WTC11 (cell line): ENCODE measurements around the gene HMCN1. TPM values are rescaled to one million over a fixed set of nuclear protein-coding genes. Genes with fewer than 3 reads are reported as not detected.

ENCODE experiments used
- ATAC-seq: fragments of 200-7000 bp; cut with Tn5 transposase; 2 replicates; pipeline ENCODE4 v1.10.0; 2021; ENCODE audit warnings: mild to moderate bottlenecking, moderate library complexity
- CTCF ChIA-PET: fragments of 300-600 bp; sonication (Branson Sonifier 250); formaldehyde crosslinking; loops from one replicate; lab custom pipeline; 2021; ENCODE audit warnings: antibody characterized with exemption; lab: Charles Lee
- POLR2A ChIA-PET: fragments of 350-600 bp; sonication (Branson Sonifier 250); formaldehyde crosslinking; loops from one replicate; lab custom pipeline; 2021; ENCODE audit warnings: antibody characterized with exemption; lab: Charles Lee
- DNase-seq: peaks from one replicate; pipeline ENCODE4 v3.0.0; 2021; ENCODE audit warnings: low spot score
- H3K27ac Mint-ChIP-seq: 2 replicates; pipeline ENCODE4 v1.8.0; 2021; ENCODE audit warnings: mixed read lengths
- H3K27me3 Mint-ChIP-seq: 2 replicates; pipeline ENCODE4 v1.8.0; 2021; ENCODE audit warnings: low read depth, mild to moderate bottlenecking, moderate library complexity, mixed read lengths
- H3K36me3 Mint-ChIP-seq: 2 replicates; pipeline ENCODE4 v1.8.0; 2021; ENCODE audit warnings: mixed read lengths
- H3K4me1 Mint-ChIP-seq: 2 replicates; pipeline ENCODE4 v1.8.0; 2022; ENCODE audit warnings: mixed read lengths
- H3K4me3 Mint-ChIP-seq: 2 replicates; pipeline ENCODE4 v1.8.0; 2021; ENCODE audit warnings: mild to moderate bottlenecking, moderate library complexity, mixed read lengths
- H3K9me3 Mint-ChIP-seq: 2 replicates; pipeline ENCODE4 v1.8.0; 2021; ENCODE audit warnings: mixed read lengths
- ATF1 ChIP-seq: sonication (generic); formaldehyde crosslinking; IDR thresholded peaks from 2 replicates; pipeline ENCODE4 v1.8.1; 2023; ENCODE audit warnings: mild to moderate bottlenecking, moderate library complexity, missing genetic modification reagents
- E2F5 ChIP-seq: sonication (generic); formaldehyde crosslinking; IDR thresholded peaks from 2 replicates; pipeline ENCODE4 v1.8.1; 2022; ENCODE audit warnings: mild to moderate bottlenecking, moderate library complexity, missing genetic modification reagents
- ERG ChIP-seq: fragments of 250-450 bp; sonication (Bioruptor Pico); IDR thresholded peaks from 2 replicates; pipeline ENCODE4 v1.8.0; 2021; ENCODE audit warnings: mild to moderate bottlenecking
- ESRRA ChIP-seq: sonication (generic); formaldehyde crosslinking; IDR thresholded peaks from 2 replicates; pipeline ENCODE4 v1.8.1; 2022; ENCODE audit warnings: mild to moderate bottlenecking, missing genetic modification reagents, borderline replicate concordance
- FOXP4 ChIP-seq: sonication (generic); formaldehyde crosslinking; IDR thresholded peaks from 2 replicates; pipeline ENCODE4 v1.8.0; 2022; ENCODE audit warnings: mild to moderate bottlenecking, missing genetic modification reagents
- HMGA2 ChIP-seq: fragments of 250-450 bp; sonication (Bioruptor Pico); IDR thresholded peaks from 2 replicates; pipeline ENCODE4 v1.4.0; 2021; ENCODE audit warnings: mild to moderate bottlenecking, moderate library complexity
- JAZF1 ChIP-seq: fragments of 250-450 bp; sonication (Bioruptor Pico); IDR thresholded peaks from 2 replicates; pipeline ENCODE4 v1.9.0; 2021; ENCODE audit warnings: moderate library complexity, mild to moderate bottlenecking, inconsistent platforms
- SMAD4 ChIP-seq: sonication (generic); formaldehyde crosslinking; IDR thresholded peaks from 2 replicates; pipeline ENCODE4 v1.8.0; 2022; ENCODE audit warnings: mild to moderate bottlenecking, missing genetic modification reagents
- SOX15 ChIP-seq: fragments of 250-450 bp; sonication (Bioruptor Pico); IDR thresholded peaks from 2 replicates; pipeline ENCODE4 v1.9.0; 2021; ENCODE audit warnings: mild to moderate bottlenecking
- TEAD1 ChIP-seq: sonication (generic); formaldehyde crosslinking; IDR thresholded peaks from 2 replicates; pipeline ENCODE4 v1.8.0; 2022; ENCODE audit warnings: mild to moderate bottlenecking, missing genetic modification reagents
- TP53 ChIP-seq: sonication (generic); formaldehyde crosslinking; IDR thresholded peaks from 2 replicates; pipeline ENCODE4 v1.8.1; 2023; ENCODE audit warnings: mild to moderate bottlenecking, missing genetic modification reagents
- ZBTB43 ChIP-seq: sonication (generic); formaldehyde crosslinking; IDR thresholded peaks from 2 replicates; pipeline ENCODE4 v1.8.1; 2023; ENCODE audit warnings: mild to moderate bottlenecking, missing genetic modification reagents
- ZNF138 ChIP-seq: sonication (generic); formaldehyde crosslinking; conservative IDR thresholded peaks from 2 replicates; pipeline ENCODE4 v1.8.1; 2022; ENCODE audit warnings: mild to moderate bottlenecking, moderate library complexity, missing genetic modification reagents
- total RNA-seq: library from RNA; stranded (reverse); gene quantifications from 3 replicates; pipeline ENCODE4 v1.2.3, GENCODE V29; 2021
- TF ChIP-seq, protein P1 (sequence below): sonication (generic); formaldehyde crosslinking; IDR thresholded peaks from 2 replicates; pipeline ENCODE4 v1.8.0; 2023; ENCODE audit warnings: missing genetic modification reagents, mild to moderate bottlenecking, borderline replicate concordance
- TF ChIP-seq, protein P2 (sequence below): fragments of 250-450 bp; sonication (Bioruptor Pico); conservative IDR thresholded peaks from 2 replicates; pipeline ENCODE4 v1.9.0; 2021; ENCODE audit warnings: mild to moderate bottlenecking
- TF ChIP-seq, protein P3 (sequence below): sonication (generic); formaldehyde crosslinking; IDR thresholded peaks from 2 replicates; pipeline ENCODE4 v1.8.1; 2023; ENCODE audit warnings: mild to moderate bottlenecking, moderate library complexity, missing genetic modification reagents
- TF ChIP-seq, protein P4 (sequence below): sonication (generic); formaldehyde crosslinking; IDR thresholded peaks from 2 replicates; pipeline ENCODE4 v1.8.1; 2023; ENCODE audit warnings: mild to moderate bottlenecking, missing genetic modification reagents

HMCN1 gene
- total RNA-seq, 1 experiment from 2014 or later, result 5.6 TPM

DNA sequence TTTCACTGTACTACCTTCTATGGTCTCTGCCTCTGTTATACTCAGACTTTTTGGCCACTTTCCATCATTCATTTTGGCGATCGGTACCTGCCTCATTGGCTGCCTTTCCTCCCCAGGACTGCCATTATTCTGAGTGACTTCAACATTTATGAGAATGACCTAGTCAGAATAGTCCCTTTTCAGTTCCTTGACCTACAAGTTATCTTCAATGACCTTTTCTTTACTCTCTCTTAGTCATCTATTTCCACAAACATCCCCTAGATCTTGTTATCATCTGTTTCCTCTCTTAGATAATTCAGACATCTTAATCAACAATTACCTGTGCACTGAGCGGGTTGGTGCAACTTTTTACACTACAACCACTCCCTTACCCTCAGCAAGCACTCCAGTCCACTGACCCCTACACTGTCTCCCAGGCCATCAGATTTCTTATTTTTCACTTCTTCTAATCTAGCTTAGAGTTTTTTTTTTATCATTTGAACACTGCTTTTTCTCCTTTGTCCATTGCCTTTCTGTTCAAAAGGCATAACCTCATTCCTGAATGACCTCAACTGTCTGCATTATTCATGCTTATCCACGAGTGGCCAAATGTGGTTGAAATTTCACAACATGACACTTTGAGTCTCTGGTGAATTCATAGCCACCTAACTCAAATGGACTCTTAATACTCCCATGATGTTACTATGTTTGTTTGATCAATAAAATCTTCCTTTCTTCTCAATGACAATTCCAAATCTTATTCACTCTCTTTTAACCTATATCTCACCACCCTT, 112.7 kb downstream of the HMCN1 start:
- ChIA-PET POLR2A (no interaction called here), CTCF (no interaction called here)
- H3K27ac Mint-ChIP-seq, result no peak overlapping the region
- TF ChIP-seq HMGA2 (CRISPR knock-in tag) (no peak), E2F5 (CRISPR knock-in tag) (no peak), SOX15 (CRISPR knock-in tag) (no peak), SMAD4 (CRISPR knock-in tag) (no peak), ESRRA (CRISPR knock-in tag) (no peak), TP53 (CRISPR knock-in tag) (no peak), JAZF1 (CRISPR knock-in tag) (no peak), ZNF138 (no peak), FOXP4 (CRISPR knock-in tag) (no peak), ATF1 (CRISPR knock-in tag) (no peak), TEAD1 (CRISPR knock-in tag) (no peak), ZBTB43 (CRISPR knock-in tag) (no peak), ERG (CRISPR knock-in tag) (no peak)
- TF ChIP-seq, protein P1, sequence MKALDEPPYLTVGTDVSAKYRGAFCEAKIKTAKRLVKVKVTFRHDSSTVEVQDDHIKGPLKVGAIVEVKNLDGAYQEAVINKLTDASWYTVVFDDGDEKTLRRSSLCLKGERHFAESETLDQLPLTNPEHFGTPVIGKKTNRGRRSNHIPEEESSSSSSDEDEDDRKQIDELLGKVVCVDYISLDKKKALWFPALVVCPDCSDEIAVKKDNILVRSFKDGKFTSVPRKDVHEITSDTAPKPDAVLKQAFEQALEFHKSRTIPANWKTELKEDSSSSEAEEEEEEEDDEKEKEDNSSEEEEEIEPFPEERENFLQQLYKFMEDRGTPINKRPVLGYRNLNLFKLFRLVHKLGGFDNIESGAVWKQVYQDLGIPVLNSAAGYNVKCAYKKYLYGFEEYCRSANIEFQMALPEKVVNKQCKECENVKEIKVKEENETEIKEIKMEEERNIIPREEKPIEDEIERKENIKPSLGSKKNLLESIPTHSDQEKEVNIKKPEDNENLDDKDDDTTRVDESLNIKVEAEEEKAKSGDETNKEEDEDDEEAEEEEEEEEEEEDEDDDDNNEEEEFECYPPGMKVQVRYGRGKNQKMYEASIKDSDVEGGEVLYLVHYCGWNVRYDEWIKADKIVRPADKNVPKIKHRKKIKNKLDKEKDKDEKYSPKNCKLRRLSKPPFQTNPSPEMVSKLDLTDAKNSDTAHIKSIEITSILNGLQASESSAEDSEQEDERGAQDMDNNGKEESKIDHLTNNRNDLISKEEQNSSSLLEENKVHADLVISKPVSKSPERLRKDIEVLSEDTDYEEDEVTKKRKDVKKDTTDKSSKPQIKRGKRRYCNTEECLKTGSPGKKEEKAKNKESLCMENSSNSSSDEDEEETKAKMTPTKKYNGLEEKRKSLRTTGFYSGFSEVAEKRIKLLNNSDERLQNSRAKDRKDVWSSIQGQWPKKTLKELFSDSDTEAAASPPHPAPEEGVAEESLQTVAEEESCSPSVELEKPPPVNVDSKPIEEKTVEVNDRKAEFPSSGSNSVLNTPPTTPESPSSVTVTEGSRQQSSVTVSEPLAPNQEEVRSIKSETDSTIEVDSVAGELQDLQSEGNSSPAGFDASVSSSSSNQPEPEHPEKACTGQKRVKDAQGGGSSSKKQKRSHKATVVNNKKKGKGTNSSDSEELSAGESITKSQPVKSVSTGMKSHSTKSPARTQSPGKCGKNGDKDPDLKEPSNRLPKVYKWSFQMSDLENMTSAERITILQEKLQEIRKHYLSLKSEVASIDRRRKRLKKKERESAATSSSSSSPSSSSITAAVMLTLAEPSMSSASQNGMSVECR (CRISPR knock-in tag), result no peak
- TF ChIP-seq, protein P2, sequence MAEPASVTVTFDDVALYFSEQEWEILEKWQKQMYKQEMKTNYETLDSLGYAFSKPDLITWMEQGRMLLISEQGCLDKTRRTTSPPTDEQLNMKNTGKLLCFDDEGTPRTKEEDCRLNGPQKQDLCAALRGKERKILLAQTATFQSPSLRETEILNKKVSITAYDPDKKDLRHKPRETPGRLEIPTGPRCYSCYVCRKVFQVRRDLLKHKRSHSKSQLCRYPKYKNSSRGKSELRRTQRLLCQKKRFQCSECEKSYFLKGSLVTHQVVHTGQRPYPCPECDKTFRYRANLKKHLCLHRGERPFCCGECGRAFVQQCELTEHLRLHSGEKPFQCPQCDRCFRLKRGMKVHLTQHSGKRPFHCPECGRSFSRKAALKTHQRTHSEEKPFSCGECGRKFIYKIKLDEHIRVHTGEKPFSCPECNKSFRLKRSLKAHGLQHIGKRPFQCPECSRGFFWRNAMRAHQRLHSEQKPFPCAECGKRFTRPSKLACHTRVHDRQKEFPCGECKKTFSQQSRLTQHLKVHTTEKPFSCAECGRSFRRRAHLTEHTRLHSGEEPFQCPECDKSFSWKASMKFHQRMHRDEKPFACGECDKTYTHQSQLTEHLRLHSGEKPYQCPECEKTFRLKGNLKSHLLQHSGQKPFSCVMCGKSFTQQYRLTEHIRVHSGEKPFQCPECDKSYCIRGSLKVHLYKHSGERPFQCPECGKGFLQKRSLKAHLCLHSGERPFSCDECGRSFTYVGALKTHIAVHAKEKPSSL, result no peak
- TF ChIP-seq, protein P3, sequence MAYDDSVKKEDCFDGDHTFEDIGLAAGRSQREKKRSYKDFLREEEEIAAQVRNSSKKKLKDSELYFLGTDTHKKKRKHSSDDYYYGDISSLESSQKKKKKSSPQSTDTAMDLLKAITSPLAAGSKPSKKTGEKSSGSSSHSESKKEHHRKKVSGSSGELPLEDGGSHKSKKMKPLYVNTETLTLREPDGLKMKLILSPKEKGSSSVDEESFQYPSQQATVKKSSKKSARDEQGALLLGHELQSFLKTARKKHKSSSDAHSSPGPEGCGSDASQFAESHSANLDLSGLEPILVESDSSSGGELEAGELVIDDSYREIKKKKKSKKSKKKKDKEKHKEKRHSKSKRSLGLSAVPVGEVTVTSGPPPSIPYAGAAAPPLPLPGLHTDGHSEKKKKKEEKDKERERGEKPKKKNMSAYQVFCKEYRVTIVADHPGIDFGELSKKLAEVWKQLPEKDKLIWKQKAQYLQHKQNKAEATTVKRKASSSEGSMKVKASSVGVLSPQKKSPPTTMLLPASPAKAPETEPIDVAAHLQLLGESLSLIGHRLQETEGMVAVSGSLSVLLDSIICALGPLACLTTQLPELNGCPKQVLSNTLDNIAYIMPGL (CRISPR knock-in tag), result no peak
- TF ChIP-seq, protein P4, sequence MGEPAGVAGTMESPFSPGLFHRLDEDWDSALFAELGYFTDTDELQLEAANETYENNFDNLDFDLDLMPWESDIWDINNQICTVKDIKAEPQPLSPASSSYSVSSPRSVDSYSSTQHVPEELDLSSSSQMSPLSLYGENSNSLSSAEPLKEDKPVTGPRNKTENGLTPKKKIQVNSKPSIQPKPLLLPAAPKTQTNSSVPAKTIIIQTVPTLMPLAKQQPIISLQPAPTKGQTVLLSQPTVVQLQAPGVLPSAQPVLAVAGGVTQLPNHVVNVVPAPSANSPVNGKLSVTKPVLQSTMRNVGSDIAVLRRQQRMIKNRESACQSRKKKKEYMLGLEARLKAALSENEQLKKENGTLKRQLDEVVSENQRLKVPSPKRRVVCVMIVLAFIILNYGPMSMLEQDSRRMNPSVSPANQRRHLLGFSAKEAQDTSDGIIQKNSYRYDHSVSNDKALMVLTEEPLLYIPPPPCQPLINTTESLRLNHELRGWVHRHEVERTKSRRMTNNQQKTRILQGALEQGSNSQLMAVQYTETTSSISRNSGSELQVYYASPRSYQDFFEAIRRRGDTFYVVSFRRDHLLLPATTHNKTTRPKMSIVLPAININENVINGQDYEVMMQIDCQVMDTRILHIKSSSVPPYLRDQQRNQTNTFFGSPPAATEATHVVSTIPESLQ, result no peak
- H3K4me1 Mint-ChIP-seq, result peaks cover 35% of the 10 kb centered on the region
- H3K36me3 Mint-ChIP-seq, result no peaks in the 10 kb centered on the region
- no peaks in the 10 kb centered on the region for H3K27me3 Mint-ChIP-seq
- no peak overlapping the region for H3K4me3 Mint-ChIP-seq
- no peak for ATAC-seq
- H3K9me3 Mint-ChIP-seq, result no peaks in the 10 kb centered on the region; the same call in 1 of the 2 replicates
- no peak for DNase-seq
